Stimulated activated CD8-positive, alpha-beta memory T cell treated with anti-CD3 and anti-CD28 coated beads, Interleukin-2, amount 100 ng/mL, for 48 hours (primary cell): ENCODE data around the gene ICAM4.

Experiments
- DNase-seq, 2 donors: peaks; one replicate each; pipeline ENCODE4 v3.0.0-alpha.2; 2020; ENCODE audit warnings: low read depth in 2 of 2

The ICAM4 gene

GRCh38 chr19:10290876-10291553 is 4.3 kb downstream of the ICAM4 start:
- peak; percentile 42 to 56 for DNase-seq

- no peak for DNase-seq
Measured at GRCh38 chr19:10291554-10292205, 4.9 kb downstream of the ICAM4 start.

- peak; percentile 67 to 84 for DNase-seq
Measured at GRCh38 chr19:10292206-10292788, 5.5 kb downstream of the ICAM4 start.

DNA sequence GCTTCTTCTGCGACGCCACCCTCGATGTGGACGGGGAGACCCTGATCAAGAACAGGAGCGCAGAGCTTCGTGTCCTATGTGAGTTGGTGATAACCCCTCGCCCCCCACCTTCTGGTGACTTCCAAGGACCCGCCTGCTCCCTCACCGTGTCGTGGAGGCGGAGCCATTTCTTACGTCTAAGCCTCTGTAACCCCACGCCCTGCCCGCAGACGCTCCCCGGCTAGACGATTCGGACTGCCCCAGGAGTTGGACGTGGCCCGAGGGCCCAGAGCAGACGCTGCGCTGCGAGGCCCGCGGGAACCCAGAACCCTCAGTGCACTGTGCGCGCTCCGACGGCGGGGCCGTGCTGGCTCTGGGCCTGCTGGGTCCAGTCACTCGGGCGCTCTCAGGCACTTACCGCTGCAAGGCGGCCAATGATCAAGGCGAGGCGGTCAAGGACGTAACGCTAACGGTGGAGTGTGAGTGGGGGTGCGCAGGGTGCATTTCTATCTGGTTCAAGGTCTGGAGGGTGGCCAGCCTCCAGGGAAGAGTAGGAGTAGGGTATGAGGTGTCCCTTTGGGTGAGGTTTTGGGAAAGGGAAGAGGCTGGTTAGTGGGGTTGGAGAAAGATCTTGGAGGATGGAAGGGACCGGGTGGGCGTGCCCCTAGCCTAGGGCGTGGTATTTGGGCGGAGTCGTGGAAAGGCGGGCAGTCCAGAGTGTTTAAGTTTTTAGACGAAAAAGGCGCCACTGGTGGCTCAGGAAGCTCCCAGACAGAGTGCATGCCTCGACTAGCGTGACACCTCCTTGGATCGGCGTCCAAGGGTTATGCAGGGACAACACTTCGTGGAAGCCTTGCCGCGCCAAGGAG is 6.3 kb downstream of the ICAM4 start:
- DNase-seq = no peak

GRCh38 chr19:10293637-10294367 is 7.0 kb downstream of the ICAM4 start:
- no peak for DNase-seq

DNA sequence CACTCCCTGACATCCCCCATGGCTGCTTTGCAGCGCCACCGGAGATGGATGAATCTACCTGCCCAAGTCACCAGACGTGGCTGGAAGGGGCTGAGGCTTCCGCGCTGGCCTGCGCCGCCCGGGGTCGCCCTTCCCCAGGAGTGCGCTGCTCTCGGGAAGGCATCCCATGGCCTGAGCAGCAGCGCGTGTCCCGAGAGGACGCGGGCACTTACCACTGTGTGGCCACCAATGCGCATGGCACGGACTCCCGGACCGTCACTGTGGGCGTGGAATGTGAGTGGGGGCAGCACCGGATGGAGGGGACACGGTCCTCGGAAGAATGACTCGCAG is 7.6 kb downstream of the ICAM4 start:
- no peak for DNase-seq

GRCh38 chr19:10295305-10295846 is 8.6 kb downstream of the ICAM4 start:
- no peak for DNase-seq

DNA sequence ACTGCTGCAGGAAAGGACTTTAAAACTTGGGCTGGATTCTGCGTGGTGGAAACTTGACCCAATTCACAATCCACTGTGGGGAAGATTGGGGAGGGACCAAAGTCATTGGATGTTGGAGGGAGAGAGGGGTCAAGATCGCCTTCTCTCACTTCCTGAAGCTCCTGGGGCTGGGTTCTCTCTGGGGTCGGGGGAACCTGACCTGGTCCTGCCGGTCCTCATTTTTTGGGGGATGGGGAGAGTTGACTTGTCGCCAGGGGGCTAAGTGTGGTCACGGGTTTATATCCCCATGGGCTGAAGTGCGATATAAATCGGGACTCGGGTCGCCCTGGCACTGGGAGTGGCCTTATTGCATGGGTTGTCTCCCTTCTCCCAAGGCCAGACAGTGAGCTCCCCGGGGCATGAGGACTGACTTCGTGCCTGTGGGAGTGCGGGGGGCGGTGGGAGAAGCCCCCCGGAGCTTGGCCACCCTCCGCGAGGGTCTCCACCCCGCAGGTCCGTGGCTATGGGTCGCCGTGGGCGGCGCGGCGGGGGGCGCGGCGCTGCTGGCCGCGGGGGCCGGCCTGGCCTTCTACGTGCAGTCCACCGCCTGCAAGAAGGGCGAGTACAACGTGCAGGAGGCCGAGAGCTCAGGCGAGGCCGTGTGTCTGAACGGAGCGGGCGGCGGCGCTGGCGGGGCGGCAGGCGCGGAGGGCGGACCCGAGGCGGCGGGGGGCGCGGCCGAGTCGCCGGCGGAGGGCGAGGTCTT is 9.3 kb downstream of the ICAM4 start:
- no peak for DNase-seq

- no peak for DNase-seq
Measured at GRCh38 chr19:10299545-10300458, 13.0 kb downstream of the ICAM4 start.

GRCh38 chr19:10305139-10305806 is 18.5 kb downstream of the ICAM4 start:
- no peak for DNase-seq

DNA sequence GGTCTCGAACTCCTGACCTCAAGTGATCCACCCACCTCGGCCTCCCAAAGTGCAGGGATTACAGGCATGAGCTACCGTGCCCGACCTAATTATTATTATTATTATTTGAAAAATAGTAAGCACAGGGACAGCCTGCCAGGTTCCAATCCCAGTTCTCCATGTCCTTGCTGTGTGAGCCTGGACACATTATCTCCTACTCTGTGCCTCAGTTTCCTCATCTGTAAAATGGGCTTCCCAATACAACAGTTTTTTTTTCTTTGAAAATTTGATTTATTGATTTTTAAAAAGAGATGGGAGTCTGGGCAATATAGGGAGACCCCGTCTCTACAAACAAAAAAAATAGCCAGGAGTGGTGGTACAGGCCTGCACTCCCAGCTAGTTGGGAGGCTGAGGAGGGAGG is 19.6 kb downstream of the ICAM4 start:
- no peak for DNase-seq

GRCh38 chr19:10309423-10309822 is 22.7 kb downstream of the ICAM4 start, which contains the start of gene ZGLP1:
TSS of gene ZGLP1 (minus strand) at chr19:10309815.
- no peak for DNase-seq

DNA sequence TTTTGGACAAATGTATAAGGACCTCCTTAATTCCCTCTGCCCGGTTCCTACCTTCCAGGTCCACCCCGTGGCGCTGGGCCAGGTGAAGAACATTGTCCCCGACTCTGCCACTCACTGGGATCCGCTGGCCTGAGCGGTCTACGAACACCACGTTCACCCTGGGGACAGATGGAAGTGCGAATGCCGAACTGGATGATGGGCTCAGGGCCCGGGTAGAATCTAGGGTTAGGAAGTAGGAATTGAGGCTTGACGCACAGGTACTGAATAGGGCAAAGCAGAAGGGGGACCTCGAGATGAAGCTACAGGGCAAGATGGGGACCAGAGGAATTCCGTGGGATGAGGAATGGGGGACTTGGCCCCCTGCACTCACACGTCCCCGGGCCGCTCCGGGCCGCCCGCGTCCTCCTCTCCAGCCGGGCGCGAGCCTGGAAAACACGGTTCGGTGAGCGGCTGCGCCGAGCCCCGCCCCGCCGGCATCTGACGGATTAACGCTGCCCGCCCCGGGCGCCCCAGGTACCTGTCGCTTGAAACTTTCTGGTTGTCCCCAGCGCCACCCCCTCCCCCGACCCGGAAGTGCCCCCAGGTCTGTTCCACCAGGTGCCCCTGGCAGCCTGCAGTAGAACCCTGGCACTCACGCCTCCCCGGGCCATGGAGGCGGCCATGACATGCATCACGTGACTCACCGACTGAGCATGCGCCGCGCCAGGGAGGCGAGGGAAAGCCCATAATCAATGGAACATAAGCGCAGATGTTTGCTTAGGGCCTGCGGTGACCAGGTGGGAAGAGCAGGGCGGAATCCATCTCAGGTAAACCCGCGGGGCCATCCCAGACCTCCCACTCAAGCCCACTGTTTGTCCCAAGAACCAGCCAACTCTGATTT is 28.8 kb downstream of the ICAM4 start, which contains the start of gene FDX2:
TSS of gene FDX2 (minus strand) at position 681 of the 880 bp plus-strand sequence. CDS start at position 662, 19 bp downstream.
- peak; percentile 84 to 91 for DNase-seq

GRCh38 chr19:10316229-10317044 is 29.7 kb downstream of the ICAM4 start:
- no peak for DNase-seq

DNA sequence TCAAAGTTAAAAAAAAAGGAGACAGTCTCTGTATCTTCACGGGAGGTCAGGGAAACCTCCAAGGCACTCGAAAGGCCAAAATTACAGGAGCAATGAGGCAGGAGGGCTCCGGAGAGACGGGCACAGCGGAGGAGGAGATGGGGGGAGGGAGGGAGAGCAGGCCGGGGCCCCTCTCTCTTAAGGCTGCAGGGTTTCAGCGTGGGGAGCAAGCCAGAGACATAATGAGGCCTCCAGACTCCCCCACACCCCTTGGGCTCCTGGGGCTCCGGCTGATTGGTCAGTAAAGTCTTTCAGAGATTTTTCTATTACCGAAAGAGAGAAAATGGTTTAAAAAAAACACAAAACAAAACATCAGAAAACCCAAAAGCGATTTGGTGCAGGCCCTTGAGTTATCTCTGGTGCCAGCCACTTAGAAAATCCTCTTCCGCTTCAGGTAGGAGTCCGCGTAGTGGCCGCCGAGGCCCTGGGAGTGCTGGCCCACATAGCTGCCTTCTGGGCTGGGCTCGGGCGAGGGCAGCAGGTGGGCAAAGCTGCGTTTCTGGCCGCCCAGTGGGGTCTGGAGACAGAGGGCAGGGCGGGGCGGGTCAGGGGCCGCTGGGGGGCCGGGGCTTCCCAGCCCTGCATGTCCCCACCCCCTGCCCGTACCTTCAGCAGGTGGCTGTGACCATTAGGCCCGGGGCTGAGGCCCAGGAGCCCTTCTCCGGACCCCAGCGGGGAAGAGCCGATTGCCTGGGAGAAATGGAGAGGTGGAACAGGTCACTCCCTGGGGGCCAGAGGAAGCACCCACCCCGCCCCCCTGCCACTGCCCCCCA is 30.5 kb downstream of the ICAM4 start:
- DNase-seq = no peak

DNA sequence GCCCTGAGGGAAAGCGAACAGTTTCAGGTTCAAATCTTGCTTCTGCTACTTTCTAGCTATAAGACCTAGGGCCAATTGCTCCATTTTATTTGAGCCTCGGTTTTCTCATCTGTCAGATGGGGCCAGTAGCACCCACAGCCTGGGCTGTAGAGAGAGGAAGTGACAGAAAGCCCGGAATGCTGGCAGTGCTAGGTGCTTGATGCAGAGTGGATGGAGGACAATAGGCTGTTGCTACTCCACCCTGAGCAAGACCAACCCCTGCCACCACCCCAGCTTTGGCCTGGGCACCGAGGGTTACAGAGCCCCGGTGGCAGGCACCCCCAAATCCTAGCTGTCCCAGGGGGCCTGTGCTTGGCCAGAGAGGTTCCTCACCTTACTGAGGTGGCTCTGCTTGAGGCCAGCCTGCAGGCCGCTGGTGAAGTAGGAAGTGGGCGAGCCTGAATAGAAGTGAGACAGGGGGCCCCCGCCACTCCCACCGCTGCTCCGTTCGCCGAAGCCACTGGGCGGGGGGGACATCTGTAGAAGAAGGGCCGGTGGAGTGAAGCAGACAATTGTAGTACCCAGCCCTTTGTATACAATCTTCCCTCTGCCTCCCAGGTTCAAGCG is 31.2 kb downstream of the ICAM4 start:
- DNase-seq = no peak
